ENCODE data around the gene C6orf118. TPM values are rescaled to one million over a fixed set of nuclear protein-coding genes. Genes with fewer than 3 reads are reported as not detected.

The C6orf118 gene
- polyA plus RNA-seq, 6 donors from 2014 or later = not detected

DNA sequence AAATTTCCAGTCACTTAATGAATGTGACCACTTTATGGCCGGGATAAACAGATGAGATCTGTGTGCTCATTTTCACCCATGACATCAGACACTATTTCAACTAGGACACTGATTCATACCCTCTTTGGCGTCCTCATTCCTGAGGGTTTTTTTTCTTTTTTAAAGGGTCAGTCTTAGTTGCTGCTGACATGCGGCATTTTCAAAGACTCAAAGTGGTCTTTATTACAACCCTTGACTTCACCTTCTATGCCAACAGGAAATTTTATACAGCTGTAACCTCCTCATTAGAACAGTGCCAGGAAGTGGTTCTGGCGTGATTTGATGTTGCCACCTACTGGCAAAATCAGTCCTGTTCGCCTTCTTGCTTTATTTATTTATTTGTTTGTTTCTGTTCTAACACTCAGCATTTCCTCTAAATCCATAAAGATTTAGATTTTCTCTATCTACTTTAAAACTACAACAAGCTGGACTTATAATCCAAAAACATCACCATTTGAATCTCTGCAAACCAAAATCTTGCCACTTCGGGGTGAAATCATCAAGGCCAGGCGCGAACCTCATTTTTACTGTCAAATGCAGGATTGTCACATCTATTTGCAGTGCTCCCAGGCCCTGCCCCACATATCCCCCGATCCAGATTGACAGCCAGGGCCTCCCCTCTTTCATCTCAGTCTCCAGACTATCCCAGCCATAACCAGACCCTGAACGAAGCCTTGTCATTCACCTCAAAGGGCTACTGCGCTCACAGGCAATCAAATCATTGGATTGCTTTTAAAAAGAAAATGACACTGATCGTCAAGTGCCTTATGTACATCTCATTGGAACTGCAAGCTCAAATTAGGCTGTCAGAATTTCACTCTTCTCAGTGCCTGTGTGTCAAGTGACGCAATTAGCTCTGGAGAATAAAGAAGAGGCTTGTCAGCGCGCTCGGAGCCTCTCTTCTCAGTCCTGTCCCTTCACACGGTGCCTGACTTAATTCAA lies 77.5 kb downstream of the C6orf118 start:
- Mint-ChIP-seq H3K4me3 (peak overlapping the region in 1 of 8 donors; percentile 23), H3K4me1 (no peaks in the 10 kb centered on the region), H3K9me3 (peaks cover 5 to 31% (median 19%) of the 10 kb centered on the region in 7 donors), H3K36me3 (peaks cover 0 to 6% of the 10 kb centered on the region in 2 donors), H3K27me3 (no peaks in the 10 kb centered on the region), H3K27ac (no peak overlapping the region)
- DNase-seq (no peak), ATAC-seq (ENCODE audit: low read depth in 2 of 2) (no peak)

DNA sequence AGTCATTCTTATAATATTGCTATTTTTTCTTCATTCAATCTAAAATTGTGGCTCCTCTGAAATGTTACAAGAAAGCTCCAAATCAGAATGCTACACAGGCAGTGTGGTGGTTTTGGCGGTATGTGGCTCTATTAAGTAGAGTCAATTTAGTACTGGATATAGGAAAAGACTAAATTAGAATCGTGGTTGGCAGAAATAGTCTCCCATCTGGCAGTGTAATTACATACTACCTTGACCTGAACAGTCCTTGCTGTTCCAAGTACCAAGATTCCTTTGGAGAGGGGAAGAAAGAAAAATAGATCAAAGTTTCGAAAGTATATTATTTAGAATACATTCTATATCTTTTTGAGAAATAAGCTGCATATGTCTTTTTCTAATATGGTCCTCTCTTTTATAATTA lies 78.2 kb downstream of the C6orf118 start:
- H3K4me3 Mint-ChIP-seq = no peak overlapping the region
- H3K27me3 Mint-ChIP-seq = no peaks in the 10 kb centered on the region

More for the DNA sequence above, 78.2 kb downstream of the C6orf118 start:
- DNase-seq = no peak
- H3K36me3 Mint-ChIP-seq = peaks cover 0 to 6% of the 10 kb centered on the region in 2 donors
- ATAC-seq (ENCODE audit: low read depth in 2 of 2) = no peak
- no peak overlapping the region for H3K27ac Mint-ChIP-seq
- no peaks in the 10 kb centered on the region for H3K4me1 Mint-ChIP-seq
- peaks cover 4 to 31% (median 18%) of the 10 kb centered on the region in 7 donors for H3K9me3 Mint-ChIP-seq
